Thoracic aorta (tissue), 2 donors: ENCODE measurements around the gene SAP30. TPM values are rescaled to one million over a fixed set of nuclear protein-coding genes. Genes with fewer than 3 reads are reported as not detected.

Experiments
- ATAC-seq: fragments of 150-250 bp; one replicate; pipeline ENCODE4 v1.8.0; 2017; ENCODE audit warnings: low read depth; ENCODE audit not compliant: insufficient number of reproducible peaks, low FRiP score
- DNase-seq: peaks from one replicate; pipeline ENCODE4 v3.0.0-alpha.2; 2020; ENCODE audit warnings: low spot score
- H3K27ac ChIP-seq, 2 donors: fragments of 200-600 bp; sonication (generic); 1 replicate in 1 of 2; 2 replicates in 1 of 2; pipeline ENCODE4 v1.5.1; 2016; ENCODE audit warnings: mild to moderate bottlenecking in 2 of 2, moderate library complexity in 2 of 2
- H3K27me3 ChIP-seq: fragments of 200-600 bp; sonication (generic); replicated peaks from 2 replicates; pipeline ENCODE4 v1.6.0; 2016; ENCODE audit warnings: mild to moderate bottlenecking; ENCODE audit not compliant: insufficient read depth
- H3K36me3 ChIP-seq: fragments of 200-600 bp; sonication (generic); one replicate; pipeline ENCODE4 v1.5.1; 2016
- H3K4me1 ChIP-seq, 2 donors: fragments of 200-600 bp; sonication (generic); 1 replicate in 1 of 2; 2 replicates in 1 of 2; pipeline versions ENCODE4 v1.5.1 to v1.6.0; 2016; ENCODE audit warnings: low read depth in 2 of 2, mild to moderate bottlenecking in 1 of 2; ENCODE audit not compliant: control insufficient read depth in 1 of 2
- H3K4me3 ChIP-seq: fragments of 200-600 bp; sonication (generic); 2 replicates; pipeline ENCODE4 v1.5.1; 2016; ENCODE audit warnings: mild to moderate bottlenecking
- H3K9me3 ChIP-seq: fragments of 200-600 bp; sonication (generic); 2 replicates; pipeline ENCODE4 v1.5.1; 2016
- CTCF ChIP-seq: fragments of 200-600 bp; sonication (generic); IDR thresholded peaks from one replicate; pipeline ENCODE4 v1.5.1; 2019; ENCODE audit warnings: antibody characterized with exemption
- total RNA-seq, 2 donors: library from RNA; depleted of rRNA; stranded (reverse); fragments of >200 nt; gene quantifications; one replicate each; pipeline versions ENCODE4 v1.1.0 to v1.2.3, GENCODE V29; 2016

SAP30 gene
- total RNA-seq, 2 donors from 2014 or later, result 56.9 to 61.7 TPM

DNA sequence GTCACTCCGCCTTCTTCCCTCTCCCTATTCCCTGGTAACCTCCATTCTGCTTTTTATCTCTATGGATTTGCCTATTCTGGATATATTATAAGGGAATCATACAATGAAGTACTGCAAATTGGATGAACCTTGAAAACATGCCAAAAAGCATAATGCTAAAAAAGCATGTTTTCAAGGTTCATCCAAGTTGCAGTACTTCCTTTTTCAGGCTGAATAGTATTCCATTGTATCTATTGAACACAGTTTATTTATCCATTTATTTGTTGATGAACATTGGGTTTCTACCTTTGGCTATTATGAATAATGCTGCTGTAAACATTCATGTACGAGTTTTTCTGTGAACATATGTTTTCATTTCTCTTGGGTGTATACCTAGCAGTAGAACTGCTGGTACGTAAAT is 9.2 kb downstream of the SAP30 start:
- no peak for DNase-seq
- no peaks in the 10 kb centered on the region for H3K27me3 ChIP-seq
- no peak overlapping the region for H3K4me3 ChIP-seq
- H3K36me3 ChIP-seq, result no peaks in the 10 kb centered on the region
- H3K4me1 ChIP-seq, result peaks cover 22 to 39% of the 10 kb centered on the region in 2 donors
- no peak overlapping the region for H3K27ac ChIP-seq
- no peaks in the 10 kb centered on the region for H3K9me3 ChIP-seq
- ATAC-seq, result no peak
- TF ChIP-seq CTCF, result no peak

GRCh38 chr4:173380987-173381386 is 10.2 kb downstream of the SAP30 start:
- TF ChIP-seq CTCF, result no peak
- Histone ChIP-seq H3K4me3 (peak overlapping the region; percentile 2), H3K36me3 (no peaks in the 10 kb centered on the region), H3K27me3 (no peaks in the 10 kb centered on the region), H3K27ac (peak overlapping the region in 1 of 2 donors; percentile 54), H3K4me1 (peaks cover 16 to 28% of the 10 kb centered on the region in 2 donors), H3K9me3 (no peaks in the 10 kb centered on the region)
- ATAC-seq (no peak), DNase-seq (no peak)

- no peaks in the 10 kb centered on the region for H3K9me3 ChIP-seq
- H3K27me3 ChIP-seq, result no peaks in the 10 kb centered on the region
- peaks cover 16 to 26% of the 10 kb centered on the region in 2 donors for H3K4me1 ChIP-seq
- no peak for TF ChIP-seq CTCF
- ATAC-seq (no peak), DNase-seq (no peak)
- no peaks in the 10 kb centered on the region for H3K36me3 ChIP-seq
- peak overlapping the region; percentile 2 for H3K4me3 ChIP-seq
- H3K27ac ChIP-seq, result peak overlapping the region in 1 of 2 donors; percentile 54
Measured at GRCh38 chr4:173381610-173382009, 10.9 kb downstream of the SAP30 start.

DNA sequence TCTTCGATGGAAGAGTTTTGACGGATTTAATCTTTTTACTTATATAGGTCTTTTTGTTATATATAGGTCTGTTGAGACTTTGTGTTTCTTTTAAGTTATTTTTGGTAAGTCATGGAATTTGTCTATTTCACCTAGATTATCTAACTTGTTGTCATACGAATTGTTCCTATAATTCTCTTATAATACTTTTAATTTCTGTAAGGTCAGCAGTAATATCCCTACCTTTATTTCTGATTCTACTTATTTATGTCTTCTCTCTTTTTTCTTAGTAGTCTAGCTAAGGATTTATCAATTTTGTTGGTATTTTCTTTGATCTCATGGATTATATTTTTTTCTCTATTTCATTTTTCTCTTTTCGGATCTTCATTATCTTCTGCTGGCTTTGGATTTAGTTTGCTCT is 11.6 kb downstream of the SAP30 start:
- peaks cover 16 to 26% of the 10 kb centered on the region in 2 donors for H3K4me1 ChIP-seq
- TF ChIP-seq CTCF, result no peak
- H3K9me3 ChIP-seq, result no peaks in the 10 kb centered on the region
- ATAC-seq (no peak), DNase-seq (no peak)
- H3K36me3 ChIP-seq, result no peaks in the 10 kb centered on the region
- no peak overlapping the region for H3K4me3 ChIP-seq
- H3K27ac ChIP-seq, result peak overlapping the region in 1 of 2 donors; percentile 54
- no peaks in the 10 kb centered on the region for H3K27me3 ChIP-seq

- ATAC-seq (no peak), DNase-seq (no peak)
- H3K27ac ChIP-seq, result no peak overlapping the region
- peaks cover 7% of the 10 kb centered on the region for H3K36me3 ChIP-seq
- peaks cover 7 to 8% of the 10 kb centered on the region in 2 donors for H3K4me1 ChIP-seq
- no peaks in the 10 kb centered on the region for H3K9me3 ChIP-seq
- no peaks in the 10 kb centered on the region for H3K27me3 ChIP-seq
- H3K4me3 ChIP-seq, result no peak overlapping the region
- no peak for TF ChIP-seq CTCF
Measured at GRCh38 chr4:173386751-173387150, 16.0 kb downstream of the SAP30 start.
